Measurements from ENCODE around the gene AKAP10.
A peak's percentile ranks its signal among the peaks of the same experiment; 100 is the strongest.
"Not testable (repeated sequence)": the region's sequence is repeated elsewhere in the genome, so short reads cannot be mapped to it uniquely, and the experiment has no call there.

Gene AKAP10

DNA sequence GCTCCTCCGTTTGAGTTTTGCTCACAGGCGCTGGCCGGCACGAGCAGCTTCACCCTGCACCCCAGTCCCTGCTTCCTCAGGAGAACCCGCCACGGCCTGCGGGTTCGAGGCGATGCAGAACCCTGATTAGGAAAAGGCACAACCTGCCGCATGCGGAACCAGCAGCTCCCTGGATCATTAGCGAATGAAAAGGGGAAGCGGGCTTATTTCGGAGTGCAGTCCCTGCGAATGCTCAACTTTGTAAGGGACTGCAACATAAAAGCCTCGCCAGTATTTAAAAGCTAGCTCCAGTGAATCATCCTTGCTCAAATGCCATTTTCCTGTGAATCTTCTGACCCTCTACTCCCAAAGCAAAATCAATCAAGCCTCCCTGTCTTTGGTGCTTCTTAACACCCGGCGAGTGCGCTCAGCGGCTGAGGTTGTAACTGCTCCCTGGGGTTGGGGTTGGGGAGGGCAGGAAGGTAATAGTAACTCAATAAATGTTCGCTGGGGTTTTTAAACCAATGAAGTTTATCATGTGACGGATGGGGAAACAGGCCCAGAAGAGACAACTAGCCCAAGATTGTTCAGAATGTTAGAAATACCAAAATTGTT lies 678 bp upstream of the AKAP10 start:
- DNase-seq = no peak

DNA sequence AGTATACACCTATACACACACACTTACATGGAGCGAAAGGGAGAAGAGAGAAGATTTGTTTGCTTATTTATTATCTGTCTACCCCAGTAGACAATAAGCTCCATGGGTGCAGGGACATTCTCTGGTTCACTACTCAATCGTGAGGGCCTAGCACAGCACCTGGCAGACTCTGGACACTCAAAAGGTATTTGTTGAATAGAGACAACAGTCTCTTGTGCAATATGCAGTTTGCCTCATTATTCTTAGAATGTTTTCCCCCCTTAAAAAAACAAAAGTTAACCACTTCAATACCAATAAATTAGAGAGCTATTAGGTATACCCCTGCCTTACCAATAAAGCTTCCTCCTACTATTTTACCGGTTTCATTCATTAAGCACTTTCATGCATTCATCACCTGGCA lies 2.0 kb downstream of the AKAP10 start:
- DNase-seq = peak; percentile 70

DNA sequence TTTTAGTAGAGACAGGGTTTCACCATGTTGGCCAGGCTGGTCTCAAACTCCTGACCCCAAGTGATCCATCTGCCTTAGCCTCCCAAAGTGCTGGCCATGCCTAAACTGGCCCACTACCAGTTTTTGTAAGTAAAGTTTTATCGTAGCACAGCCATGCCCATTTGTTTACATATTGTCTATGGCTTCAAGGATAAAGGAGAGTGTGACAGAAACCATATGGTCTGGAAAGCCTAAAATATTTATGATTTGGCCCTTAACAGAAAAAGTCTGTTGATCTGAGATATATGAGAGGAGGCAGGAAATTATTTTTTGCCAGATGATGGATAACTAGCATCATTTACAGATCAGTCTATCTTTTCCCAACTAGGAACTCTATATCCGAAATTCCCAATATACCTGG lies 4.5 kb downstream of the AKAP10 start:
- no peak for DNase-seq

DNA sequence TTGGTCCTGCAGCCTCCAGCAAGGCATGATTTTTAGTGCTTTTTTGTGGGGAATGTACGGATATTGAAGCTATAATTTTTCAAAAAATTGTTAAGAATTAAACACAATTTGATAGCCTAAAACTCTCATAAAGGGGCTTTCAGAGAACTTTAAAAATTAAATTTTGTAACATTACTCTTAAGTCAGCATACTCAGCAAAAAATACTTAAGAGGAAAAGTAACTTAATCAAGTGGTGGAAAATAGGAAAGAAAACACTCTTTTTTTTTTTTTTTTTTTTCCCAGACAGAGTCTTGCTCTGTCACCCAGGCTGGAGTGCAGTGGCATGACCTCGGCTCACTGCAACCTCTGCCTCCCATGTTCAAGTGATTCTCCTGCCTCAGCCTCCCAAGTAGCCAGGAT lies 14.7 kb downstream of the AKAP10 start:
- not testable (repeated sequence) for DNase-seq

DNA sequence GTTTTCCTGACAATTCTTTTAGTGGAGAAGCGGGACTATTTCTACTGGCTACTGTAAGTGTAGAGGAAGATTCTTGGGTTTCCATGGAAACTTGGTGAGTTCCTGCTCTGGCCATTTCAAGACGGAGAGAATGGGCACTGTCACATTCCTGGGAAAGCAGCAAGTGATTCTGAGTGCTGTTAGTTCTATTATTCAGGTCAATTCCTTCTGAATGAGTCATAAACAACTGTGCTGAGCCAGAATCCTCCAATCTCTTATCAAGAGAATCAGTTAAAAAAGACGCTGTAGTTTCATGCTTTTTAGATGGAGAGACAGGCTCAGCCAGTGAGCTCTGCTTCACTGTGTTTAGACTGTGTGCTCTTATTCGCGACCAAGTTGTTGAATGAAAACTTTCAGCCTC lies 19.6 kb downstream of the AKAP10 start:
- DNase-seq = no peak

DNA sequence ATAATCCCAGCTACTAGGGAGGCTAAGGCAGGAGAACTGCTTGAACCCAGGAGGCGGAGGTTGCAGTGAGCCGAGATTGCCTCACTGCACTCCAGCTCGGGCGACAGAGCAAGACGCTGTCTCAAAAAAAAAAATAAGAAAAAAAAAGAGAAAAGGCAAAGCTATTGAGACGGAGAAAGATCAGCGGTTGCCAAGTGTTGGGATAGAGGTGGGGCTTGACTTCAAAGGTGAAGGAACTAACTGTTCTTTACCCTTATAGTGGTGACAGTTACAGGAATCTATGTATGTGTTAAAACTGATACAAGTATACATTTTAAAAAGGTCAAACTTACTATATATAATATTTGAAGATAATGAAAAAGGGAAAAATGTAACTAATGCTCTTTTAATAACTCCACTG lies 22.5 kb downstream of the AKAP10 start:
- DNase-seq = no peak

DNA sequence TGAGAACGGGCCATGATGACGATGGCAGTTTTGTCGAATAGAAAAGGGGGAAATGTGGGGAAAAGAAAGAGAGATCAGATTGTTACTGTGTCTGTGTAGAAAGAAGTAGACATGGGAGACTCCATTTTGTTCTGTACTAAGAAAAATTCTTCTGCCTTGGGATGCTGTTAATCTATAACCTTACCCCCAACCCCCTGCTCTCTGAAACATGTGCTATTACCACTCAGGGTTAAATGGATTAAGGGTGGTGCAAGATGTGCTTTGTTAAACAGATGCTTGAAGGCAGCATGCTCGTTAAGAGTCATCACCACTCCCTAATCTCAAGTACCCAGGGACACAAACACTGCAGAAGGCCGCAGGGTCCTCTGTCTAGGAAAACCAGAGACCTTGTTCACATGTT lies 26.2 kb downstream of the AKAP10 start:
- not testable (repeated sequence) for DNase-seq

DNA sequence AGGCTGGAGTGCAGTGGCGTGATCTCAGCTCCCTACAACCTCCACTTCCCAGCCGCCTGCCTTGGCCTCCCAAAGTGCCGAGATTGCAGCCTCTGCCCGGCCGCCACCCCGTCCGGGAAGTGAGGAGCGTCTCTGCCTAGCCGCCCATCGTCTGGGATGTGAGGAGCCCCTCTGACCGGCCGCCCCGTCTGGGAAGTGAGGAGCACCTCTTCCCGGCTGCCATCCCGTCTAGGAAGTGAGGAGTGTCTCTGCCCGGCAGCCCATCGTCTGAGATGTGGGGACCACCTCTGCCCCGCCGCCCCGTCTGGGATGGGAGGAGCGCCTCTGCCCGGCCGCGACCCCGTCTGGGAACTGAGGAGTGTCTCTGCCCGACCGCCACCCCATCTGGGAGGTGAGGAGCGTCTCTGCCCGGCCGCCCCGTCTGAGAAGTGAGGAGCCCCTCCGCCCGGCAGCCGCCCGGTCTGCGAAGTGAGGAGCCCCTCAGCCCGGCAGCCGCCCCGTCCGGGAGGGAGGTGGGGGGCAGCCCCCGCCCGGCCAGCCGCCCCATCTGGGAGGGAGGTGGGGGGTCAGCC lies 26.9 kb downstream of the AKAP10 start:
- not testable (repeated sequence) for DNase-seq

DNA sequence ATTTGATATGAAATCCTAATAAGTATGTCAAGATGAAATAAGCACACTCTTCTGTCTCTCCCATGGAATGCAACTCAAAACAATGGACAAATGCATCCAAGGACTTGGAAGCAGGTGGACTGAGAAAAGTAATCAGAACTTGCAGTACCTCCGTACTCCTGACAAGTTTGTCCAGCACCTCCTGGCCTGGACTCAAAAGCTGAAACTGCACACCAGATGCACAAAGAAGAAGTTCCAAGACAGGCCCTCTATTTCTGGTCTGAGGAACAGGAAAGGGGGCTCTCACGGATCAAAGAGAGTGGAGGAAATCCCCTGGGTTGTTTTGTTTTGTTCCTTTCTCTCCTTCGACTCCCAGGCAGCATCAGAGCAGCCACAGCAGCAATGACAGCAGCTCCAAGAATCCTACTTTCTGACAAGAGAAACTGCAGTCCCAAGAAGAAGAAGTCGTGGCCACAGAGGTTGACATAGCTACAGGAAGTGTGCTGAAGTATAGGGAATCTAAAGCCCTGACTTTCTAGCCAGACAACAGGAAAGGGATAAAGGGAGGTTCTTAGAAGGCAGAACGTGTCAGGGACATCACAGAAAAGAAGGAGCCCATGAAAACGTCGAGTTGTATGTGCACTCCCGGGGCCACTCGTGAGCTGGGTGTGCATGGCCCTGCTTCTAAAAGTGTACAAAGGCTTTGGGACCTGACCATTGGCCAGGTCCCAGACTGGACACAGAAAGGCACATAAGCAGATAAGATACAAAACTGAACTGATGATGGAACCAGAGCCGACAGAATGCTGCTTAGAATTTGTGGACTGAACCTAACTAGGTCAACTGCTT lies 29.3 kb downstream of the AKAP10 start:
- no peak for DNase-seq

DNA sequence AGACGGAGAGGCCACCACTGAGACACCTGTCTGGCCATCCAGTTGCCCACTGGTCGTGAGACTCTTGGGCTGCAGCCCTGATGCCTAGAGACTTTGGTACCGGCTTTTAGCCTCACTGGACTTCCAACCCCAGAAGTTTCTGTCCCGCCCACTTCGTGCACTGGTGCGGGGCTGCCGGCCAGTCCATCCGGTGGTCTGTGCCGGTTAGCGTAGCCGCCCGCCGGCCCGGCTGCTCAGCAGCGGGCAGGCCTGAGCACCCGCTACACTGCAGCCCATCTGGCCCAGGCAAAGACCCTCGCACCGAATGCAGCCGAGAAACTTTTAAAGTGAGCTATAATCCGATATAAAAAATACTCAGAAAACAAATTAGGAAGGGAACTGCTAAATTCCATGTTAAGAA lies 30.7 kb downstream of the AKAP10 start:
- DNase-seq = no peak

DNA sequence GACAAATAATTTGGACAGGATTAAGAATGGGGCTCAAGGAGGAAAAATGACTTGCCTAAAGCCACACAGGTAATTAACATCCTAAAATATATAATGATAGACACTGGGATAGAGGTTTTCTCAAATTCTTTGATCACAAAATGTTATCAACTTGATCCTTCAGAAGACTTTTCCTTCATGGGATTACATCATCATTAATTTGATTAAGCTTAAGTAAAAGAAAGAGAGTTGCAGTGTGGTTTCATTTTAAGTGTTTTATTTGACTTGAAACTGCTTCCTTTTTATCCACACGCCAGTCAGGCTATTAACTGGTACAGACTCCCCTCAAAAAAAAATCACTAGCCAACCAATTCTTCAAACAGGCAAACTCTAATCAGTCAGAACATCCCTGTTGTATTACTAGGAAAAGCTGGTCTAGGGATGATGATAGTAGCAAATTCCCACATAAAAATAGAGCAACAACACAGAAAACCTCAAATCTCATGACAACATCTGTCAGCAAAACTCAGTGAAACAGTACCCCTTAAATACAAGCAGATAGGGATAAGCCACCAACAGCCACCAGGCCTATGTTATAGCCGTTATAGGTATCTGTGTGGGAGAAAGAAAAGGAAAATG lies 32.5 kb downstream of the AKAP10 start:
- DNase-seq = no peak

DNA sequence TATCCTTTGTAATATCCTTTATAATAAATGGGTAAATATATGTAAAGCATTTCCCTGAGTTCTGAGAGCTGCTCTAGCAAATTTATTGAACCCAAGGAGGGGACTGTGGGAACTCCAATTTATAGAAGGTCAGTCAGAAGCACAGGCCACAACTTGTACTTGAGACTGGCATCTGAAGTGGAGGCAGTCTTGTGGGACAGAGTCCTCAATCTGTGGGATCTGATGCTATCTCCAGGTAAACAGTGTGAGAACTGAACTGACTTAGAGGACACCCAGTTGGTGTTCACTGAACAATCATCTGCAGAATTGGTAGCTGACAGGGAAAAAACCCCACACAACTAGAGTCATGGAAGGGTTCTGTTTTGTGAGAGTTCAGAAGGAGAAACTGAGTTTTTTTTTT lies 34.0 kb downstream of the AKAP10 start:
- DNase-seq = no peak

DNA sequence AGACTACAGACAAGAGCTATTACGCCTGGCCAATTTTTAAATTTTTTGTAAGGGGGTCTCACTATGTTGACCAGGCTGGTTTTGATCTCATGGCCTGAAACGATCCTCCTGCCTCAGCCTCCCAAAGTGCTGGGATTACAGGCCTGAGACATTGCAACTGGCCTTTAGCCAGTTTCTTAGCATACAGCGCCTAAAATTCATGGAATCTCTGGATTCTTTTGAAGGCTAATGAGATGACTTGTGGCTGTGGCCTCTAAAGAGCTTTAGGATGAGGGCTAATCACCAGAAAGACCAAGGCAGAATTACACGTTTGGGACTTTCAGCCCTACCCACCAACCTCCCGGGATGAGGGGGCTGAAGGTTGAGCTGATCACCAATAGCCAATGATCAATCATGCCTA lies 34.6 kb downstream of the AKAP10 start:
- DNase-seq = no peak

DNA sequence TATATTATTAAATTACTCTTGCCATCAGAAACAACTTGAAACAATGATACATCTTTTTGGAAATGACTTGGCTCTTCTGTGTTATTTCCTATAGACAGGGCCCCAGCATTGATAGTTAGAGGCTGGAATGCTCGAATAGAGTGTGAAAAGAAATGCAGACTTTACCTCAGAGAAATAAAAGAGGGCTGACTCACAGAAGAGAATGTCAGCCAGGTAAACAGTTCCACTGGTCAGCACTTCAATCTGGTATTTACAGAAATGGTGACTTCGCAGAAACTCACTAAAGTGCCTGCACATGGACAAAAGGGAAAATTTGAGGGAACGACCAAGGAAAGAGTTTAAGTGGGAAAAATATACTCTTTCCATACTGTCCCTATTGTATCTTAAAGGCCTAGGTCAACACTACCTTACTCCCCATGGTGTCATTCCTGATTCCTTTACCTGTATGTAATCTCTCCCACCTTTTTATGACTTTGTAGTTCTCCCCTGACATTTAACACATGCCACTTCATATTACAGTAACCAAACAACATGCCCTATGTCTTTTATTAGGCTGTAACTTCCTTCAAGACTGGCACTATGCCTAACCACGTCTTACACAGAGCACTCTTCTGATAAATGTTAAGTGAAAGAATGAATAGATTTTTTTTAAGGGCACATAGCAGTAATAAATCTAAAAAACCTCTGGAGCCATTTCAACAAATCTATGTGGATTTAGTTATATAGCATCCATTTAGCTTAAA lies 36.7 kb downstream of the AKAP10 start:
- DNase-seq = no peak

DNA sequence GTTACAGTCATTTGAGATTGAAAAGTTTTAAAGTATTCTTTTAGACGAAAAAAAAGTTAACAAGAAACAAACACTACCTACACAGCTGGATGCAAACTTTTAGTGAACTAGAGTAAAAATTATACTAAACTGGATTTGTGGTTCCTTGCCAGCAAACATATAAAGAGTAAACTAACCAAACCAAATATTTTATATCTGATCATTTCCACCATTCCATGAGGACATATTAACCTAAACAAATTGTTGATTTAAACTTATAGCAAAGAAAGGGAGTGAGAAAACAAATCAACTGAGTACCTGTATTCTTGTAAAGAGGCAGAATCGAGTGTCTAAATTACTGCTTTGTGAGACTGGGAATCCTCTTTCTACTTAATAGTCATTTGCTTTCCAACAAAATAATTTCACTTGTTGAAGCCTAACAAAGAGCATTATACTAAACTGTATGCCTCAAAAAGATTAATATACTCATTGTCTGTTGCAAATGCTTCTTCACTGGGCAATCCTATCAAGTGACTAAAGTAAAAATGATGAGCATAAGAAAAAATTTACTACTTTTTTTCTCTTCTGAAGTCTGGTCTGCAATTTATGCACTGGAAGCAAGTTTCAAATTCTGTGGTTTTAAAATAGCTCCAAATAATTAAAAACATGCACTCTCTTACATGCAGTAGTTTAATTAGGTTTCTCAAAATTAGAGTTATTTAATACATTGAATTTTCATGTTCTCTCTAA lies 37.5 kb downstream of the AKAP10 start:
- DNase-seq = no peak

DNA sequence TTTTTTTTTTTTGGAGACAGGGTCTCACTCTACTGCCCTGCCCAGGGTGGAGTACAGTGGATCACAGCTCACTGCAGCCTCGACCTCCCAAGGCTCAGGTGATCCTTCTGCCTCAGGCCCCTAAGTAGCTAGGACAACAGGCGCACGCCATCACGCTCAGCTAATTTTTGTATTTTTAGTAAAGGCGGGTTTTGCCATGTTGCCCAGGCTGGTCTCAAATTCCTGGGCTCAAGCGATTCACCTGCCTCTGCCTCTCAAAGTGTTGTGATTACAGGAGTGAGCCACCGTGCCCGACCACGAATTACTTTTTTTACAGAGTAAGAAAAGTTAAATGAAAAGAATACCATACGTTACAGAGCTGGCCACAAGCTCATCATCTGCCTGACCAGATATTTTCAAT lies 38.9 kb downstream of the AKAP10 start:
- no peak for DNase-seq

DNA sequence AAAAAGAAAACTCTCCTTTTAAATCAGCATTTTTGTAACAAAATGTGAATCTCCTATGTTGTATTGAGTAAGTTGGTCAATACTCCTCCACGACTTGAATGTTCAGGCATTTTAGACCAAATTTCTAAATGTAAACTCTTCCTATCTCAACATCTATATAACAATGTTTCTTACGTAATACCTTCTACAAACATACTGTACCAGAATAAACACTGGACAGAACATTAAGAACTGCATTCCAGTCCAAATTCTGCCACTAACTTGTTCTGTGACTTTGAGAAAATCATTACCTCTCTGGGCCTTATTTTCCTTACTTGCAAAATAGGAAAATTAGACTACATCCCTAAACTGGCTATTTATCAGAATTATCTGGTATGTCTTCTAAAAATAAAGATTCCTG lies 40.1 kb downstream of the AKAP10 start:
- DNase-seq = no peak

DNA sequence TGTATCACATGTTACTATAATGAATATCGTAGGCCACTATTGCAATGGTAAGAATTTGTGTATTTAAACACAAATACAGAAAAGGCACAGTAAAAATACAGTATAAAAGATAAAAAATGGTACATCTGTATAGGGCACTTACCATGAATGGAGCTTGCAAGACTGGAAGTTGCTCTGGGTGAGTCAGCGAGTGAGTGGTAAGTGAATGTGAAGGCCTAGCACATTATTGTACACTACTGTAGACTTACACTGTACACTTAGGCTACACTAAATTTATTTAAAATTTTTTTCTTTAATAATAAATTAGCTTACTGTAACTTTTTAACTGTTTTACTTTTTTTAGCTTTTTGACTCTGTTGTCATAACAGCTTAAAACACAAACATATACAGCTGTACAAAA lies 42.5 kb downstream of the AKAP10 start:
- no peak for DNase-seq

DNA sequence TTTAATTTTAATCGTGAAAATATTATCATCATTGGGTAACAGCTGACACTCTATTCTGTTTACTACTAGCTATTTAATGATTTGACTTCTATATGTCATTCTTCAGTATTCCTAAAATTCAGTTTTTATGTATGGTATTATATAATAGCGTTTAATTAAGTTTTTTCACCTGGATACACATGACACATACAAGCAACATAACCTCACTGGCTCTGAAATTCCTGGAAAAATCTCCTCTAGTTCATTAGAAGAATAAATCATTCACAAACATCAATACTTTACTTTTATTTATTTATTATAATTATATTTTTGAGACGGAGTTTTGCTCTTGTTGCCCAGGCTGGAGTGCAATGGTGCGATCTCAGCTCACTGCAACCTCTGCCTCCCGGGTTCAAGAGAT lies 44.0 kb downstream of the AKAP10 start:
- DNase-seq = no peak

DNA sequence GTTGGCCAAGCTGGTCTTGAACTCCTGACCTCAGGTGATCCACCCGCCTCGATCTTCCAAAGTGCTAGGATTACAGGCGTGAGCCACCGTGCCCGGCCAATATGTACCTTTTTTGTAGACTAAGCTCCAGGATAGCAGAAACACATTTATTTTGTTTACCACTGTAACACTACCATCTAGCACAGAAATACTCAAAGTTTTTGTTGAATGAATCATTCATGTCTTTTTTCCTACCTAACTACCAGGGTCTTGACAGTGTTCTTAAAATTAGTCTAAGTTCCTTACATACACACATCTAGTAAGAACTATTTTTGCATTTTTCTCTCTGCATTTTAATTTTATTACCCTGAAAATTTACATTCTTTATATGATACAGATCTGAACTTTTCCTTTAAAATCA lies 44.4 kb downstream of the AKAP10 start:
- DNase-seq = no peak

DNA sequence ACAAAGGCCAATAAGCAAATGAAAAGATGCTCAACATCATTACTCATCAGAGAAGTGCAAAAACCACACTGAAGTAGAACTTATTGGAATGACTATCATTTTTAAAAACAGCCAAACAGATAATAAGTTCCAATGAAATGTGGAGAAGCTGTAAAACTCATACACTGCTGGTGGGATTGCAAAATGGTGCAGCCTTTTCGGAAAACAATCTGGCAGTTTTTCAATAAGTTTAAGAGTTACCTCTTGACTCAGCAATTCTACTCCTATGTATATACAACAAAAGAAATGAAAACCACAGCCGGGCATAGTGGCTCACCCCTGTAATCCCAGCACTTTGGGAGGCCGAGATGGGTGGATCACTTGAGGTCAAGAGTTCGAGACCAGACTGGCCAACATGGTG lies 49.3 kb downstream of the AKAP10 start:
- DNase-seq = no peak

DNA sequence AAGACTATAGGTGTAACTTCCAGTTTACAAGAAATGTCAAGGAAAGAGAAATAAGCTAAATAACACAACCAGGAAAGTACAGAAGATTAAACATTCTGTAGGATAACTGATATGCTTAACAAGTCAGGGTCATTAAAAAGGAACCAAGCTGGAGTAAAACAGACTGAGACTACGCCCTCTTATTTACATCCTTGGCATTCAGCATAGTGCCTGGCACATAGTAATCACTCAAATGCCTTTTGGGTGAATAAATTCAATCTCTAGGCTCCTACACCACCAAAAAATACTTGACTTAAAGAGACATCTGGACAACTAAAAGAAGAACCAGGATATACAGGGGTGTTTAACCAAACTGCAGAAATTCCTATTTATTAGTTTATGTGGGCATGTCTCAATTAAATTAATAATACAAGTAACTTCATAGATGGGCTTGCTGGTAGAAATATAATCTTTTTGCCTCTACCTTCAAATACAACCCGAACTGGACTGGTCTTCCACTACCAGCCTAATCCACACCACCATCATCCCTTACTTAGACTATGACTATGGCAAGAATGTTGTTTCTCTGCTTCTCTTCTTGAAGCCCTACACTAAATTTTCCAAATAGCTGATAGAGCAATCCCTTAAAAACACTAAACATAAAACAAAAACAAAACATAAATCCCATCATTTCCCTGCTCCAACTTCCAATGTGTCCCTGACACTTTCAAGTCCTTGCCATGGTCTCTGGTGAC lies 62.2 kb downstream of the AKAP10 start:
- DNase-seq = no peak
